ENCODE results near the gene SRP9.
"Not testable (repeated sequence)": the region's sequence is repeated elsewhere in the genome, so short reads cannot be mapped to it uniquely, and the experiment has no call there.

SRP9 gene

DNA sequence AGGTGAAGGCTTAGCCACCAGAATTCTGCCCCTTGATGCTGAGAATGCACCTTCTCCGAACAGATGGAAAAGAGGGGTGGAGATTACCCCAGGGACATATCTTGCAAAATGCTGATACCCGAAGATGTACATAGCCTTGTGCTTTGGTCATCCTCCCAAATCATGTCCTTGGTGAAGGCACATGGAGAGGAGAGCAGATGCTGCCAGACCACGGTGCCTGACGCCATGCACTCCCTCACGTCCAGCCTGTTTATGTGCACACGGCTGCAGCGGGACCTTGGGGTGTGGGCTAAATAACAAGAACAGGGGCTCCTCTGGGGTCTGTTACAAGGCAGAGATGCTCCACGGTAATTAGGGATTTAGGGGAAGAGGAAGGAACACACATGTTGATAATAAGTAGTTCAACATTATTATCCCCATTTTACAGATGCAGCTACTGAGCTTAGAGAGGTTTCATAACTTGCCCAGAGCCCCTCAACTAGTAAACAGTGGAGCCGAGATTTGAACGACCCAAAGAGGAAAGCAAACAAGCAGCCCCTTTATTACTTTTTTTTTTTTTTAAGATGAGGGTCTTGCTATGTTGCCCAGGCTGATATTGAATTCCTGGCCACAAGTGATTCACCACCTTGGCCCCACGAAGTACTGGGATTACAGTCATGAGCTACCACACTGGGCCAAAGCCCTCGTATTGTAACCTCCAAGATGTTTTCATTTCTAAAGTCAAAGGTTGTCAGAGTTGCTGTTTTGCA is 45.2 kb downstream of the SRP9 start:
- no peak for DNase-seq
- no peak for TF ChIP-seq POLR2A (IDR thresholded peaks at IDR 0.05; ENCODE audit: low read length)
- no peak for TF ChIP-seq GATA1 (IDR thresholded peaks at IDR 0.05; ENCODE audit: low read depth, low read length)

DNA sequence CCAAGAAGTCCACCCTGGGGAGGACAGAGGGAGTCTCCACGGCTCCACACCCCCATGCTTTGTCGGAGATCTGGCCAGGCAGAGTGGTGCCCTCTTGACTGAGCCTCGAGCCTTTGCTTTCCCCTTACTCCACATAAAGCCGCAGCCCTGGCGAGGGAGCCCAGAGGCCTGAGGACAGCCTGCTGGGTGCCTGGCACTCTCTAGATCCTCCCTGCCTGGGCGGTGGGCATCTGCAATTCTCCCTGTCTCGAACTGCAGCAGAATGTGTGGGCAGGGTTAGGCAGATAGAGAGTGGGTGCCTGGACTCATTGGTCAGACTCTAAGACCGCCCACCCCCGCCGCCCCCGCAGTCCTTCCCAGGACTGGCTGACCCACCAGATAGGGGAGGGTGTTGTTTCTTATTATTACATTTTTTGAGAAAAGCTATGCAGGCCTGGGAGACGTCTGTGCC is 46.2 kb downstream of the SRP9 start:
- TF ChIP-seq GATA1 (IDR thresholded peaks at IDR 0.05; ENCODE audit: low read depth, low read length) (no peak), POLR2A (IDR thresholded peaks at IDR 0.05; ENCODE audit: low read length) (no peak)
- DNase-seq: peak in 1 of 2 experiments; percentile 31

DNA sequence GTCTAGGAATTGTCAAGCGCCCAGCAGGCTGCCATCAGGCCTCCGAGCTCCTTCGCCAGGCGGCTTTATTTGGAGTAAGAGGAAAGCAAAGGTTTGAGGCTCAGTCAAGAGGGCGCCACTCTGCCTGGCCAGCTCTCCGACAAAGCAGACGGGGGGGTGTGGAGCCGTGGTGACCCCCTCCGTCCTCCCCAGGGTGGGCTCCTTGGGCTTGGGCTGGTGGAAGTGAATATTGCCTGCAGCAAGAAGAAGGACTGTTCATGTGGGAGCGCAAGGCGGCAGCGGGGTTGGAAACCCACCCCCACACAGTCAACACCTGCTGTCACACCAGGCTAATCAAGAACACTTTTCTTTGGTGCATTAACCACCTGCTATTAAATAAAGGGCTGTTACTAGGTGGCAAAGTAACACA is 46.9 kb downstream of the SRP9 start:
- TF ChIP-seq POLR2A (IDR thresholded peaks at IDR 0.05; ENCODE audit: low read length) (no peak), GATA1 (IDR thresholded peaks at IDR 0.05; ENCODE audit: low read depth, low read length) (no peak)
- no peak for DNase-seq

DNA sequence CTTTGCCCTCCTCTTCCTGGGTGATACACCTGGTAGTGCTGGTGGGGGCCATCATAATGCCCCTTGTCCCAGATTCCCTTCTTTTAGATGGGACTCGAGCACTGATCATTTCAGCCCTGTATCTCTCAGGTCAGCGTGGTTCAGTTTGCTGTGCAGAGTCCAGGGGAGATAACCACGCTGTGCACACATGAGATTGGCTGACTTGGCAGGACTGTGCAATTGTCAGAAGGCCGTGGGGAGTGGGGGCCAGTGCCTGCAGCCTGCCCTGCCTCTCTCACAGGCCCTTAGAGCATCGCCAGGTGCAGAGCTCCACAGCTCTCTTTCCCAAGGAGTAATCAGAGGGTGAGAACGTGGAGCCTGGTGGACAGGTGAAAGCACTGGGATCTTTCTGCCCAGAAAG is 47.5 kb downstream of the SRP9 start:
- peak; percentile 66 to 85 for DNase-seq
- TF ChIP-seq GATA1 (IDR thresholded peaks at IDR 0.05; ENCODE audit: low read depth, low read length) (no peak), POLR2A (IDR thresholded peaks at IDR 0.05; ENCODE audit: low read length) (no peak)

DNA sequence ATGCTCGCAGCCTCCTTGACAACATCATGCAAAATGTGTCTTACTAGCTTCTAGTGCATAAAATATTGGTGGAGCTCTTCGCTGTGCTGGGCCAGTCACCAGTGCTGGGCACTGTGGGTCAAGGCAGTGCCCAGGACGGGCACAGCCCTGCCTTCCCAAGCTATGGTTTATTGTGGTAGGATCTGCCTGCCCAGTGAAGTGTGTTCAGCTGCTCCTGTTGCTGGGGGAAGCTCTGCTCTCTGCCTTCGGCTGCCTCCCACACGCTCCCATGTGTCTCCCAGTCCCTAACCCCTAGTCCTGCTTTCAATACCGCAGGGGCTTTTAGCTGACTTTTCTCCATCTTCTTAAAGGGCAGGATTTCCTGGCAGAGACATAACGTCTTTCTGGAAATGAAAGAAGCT is 48.0 kb downstream of the SRP9 start:
- no peak for TF ChIP-seq GATA1 (IDR thresholded peaks at IDR 0.05; ENCODE audit: low read depth, low read length)
- TF ChIP-seq POLR2A (IDR thresholded peaks at IDR 0.05; ENCODE audit: low read length): no peak
- DNase-seq: no peak

DNA sequence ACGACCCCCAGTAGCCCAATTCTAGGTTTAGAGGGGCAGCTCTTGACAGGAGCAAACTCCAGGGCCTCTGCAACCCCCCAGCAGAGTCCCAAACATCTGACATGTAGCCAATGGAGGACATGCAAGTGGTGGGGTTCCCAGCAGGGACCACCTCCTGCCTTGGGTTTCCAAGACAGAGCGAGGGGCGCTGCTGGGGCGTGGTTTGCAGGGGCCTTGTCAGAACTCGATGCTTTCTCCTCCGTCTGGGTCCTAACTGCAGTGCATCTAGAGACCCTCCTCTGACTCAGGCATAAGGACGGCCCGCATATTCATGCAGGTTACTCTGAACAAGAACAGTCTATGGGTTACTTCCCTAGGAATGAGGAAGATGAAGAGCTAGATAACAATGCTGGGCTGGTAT is 49.5 kb downstream of the SRP9 start:
- no peak for TF ChIP-seq GATA1 (IDR thresholded peaks at IDR 0.05; ENCODE audit: low read depth, low read length)
- no peak for TF ChIP-seq POLR2A (IDR thresholded peaks at IDR 0.05; ENCODE audit: low read length)
- peak in 1 of 2 experiments; percentile 23 for DNase-seq

DNA sequence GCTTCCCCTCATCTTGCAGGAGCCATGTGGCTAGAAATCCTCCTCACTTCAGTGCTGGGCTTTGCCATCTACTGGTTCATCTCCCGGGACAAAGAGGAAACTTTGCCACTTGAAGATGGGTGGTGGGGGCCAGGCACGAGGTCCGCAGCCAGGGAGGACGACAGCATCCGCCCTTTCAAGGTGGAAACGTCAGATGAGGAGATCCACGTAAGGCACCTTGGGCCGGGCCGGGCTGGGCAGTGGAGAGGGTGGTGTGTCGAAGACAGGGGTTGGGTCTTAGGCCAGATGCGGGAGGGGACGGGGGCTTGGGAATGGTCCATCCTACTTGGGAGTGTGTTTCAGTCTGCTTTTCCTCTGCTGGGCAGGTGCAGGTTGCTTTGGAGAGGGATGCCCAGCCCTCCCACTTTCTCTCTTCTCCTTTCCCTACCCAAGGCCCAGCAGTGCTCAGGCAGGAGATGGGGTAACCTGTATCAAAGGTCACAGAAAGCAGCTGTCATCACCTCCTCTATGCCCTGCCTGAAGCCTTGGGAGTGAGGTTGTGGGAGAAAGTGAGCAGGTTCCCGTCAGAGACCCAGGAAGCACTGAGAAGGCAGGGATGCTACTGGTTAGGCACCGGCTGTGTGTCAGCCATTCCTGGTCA is 51.2 kb downstream of the SRP9 start:
- TF ChIP-seq POLR2A (IDR thresholded peaks at IDR 0.05; ENCODE audit: low read length): no peak
- TF ChIP-seq GATA1 (IDR thresholded peaks at IDR 0.05; ENCODE audit: low read depth, low read length): no peak
- DNase-seq: no peak

DNA sequence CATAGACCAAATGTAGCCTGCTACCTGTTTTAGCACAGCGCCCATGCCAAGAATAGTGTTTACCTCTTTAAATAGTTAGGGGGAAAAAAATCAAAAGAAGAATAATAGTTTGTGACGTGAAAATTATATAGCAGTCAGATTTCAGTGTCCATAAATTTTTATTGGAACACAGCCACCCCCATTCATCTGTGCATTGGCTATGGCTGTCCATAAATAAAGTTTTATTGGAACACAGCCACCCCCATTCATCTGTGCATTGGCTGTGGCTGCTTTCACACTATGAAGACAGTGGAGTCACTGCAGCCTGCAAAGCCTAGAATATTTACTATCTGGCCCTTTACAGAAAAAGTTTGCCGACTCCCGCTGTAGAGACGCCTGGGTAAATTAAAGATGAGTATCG is 53.2 kb downstream of the SRP9 start:
- TF ChIP-seq POLR2A (IDR thresholded peaks at IDR 0.05; ENCODE audit: low read length) (no peak), GATA1 (IDR thresholded peaks at IDR 0.05; ENCODE audit: low read depth, low read length) (no peak)
- DNase-seq: no peak

DNA sequence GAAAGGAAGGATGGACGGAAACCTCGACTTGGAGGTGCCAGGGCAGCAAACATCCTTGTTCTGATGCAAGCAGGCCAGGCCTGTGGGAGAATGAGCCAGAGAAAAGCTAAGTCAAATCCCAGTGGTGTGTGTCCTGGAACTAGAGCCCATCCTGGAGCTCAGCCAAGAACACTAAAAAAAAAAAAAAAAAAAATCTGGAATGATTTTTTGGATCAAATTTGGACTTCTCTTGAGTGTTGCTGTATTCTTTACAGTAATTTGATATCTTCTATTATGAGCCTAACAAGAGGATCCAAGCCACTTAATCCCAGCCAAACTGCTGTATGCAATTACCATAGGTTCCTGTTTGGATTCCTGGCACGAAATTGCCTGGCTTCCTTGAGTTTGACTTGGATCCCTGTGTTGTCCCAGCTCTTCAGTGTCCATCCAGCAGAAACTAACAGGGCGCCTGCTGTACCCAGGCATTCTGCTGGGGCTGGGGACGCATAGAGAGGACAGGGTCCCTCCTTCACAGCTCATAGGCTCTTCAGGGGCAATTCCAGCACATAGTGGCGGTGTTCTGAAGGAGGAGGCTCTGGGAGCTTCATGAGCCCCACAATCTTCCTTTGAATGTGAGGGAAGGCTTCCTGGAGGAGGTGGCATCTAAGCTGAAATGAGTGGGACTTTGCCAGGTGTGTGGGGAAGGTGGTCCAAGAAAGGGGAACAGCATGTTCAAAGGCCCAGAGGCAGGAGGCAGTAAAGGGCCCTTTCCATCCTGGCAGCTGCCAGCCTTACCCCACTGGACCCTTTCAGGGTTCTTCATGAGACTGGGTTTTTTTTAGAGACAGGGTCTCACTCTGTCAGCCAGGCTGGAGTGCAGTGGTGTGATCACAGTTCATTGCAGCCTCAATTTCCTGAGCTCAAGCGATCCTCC is 57.0 kb downstream of the SRP9 start:
- DNase-seq: no peak
- no peak for TF ChIP-seq GATA1 (IDR thresholded peaks at IDR 0.05; ENCODE audit: low read depth, low read length)
- TF ChIP-seq POLR2A (IDR thresholded peaks at IDR 0.05; ENCODE audit: low read length): no peak

DNA sequence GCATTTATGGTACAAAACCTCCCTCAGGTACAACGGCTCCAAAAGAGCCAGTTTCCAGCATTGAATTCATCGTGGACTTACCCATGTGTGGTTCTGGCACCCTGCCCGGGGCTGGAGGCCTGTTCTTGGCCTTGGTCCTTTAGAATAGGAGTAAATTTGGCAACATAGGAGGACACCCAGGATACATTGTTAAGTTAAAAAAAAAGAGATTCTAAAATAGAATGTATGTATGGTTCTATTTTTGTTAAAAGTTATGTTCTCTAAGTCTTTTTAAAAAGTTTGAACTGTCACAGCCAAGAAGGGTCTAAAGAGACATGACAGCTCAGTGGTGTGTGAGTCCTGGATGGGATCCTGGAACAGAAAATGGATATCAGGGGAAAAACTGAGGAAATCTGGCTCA is 58.2 kb downstream of the SRP9 start:
- DNase-seq: no peak
- TF ChIP-seq POLR2A (IDR thresholded peaks at IDR 0.05; ENCODE audit: low read length): no peak
- TF ChIP-seq GATA1 (IDR thresholded peaks at IDR 0.05; ENCODE audit: low read depth, low read length): no peak

DNA sequence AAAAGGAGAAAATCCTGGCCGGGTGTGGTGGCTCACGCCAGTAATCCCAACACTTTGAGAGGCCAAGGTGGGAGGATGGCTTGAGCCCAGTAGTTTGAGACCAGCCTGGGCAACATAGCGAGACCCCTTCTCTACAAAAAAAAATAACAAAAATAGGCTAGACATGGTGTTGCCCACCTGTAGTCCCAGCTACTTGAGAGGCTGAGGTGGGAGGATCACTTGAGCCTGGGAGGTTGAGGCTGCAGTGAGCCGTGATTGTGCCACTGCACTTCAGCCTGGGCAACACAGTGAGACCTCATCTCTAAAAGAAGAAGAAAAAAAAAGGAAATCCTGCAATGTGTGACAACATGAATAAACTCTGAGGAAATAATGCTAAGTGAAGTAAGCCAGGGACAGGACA is 58.7 kb downstream of the SRP9 start:
- DNase-seq: not testable (repeated sequence)

DNA sequence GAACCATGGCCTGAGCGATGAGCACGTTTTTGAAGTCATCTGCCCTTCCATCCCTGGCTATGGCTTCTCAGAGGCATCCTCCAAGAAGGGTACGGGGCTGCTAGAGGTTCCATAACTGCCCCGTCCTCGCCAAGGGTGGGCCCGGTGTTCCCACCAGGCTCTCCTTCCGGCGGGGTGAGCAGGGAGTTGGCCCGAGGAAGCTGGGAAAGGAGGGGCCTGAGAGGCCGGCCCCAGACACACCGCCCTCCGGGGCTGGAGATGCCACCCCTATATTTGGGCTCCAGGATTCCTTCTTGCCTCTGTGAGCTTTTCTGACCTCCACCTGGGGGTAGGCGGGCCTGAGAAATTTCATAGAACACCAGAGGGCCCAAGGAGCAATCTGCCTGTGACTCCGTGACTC is 61.2 kb downstream of the SRP9 start:
- no peak for TF ChIP-seq GATA1 (IDR thresholded peaks at IDR 0.05; ENCODE audit: low read depth, low read length)
- no peak for TF ChIP-seq POLR2A (IDR thresholded peaks at IDR 0.05; ENCODE audit: low read length)
- no peak for DNase-seq
